H9 (cell line): Measurements from ENCODE around the gene ACOX1. TPM values are rescaled to one million over a fixed set of nuclear protein-coding genes. Genes with fewer than 3 reads are reported as not detected.

ENCODE experiments used
- DNase-seq: peaks from one replicate; pipeline ENCODE4 v3.0.0-alpha.2; 2017
- H2AFZ ChIP-seq: one replicate; pipeline ENCODE4 v1.6.1; 2013; ENCODE audit warnings: mild to moderate bottlenecking, low read length, control low read depth, moderate library complexity
- H2AK5ac ChIP-seq: 2 replicates; pipeline ENCODE4 v1.6.1; 2013; ENCODE audit warnings: low read length, control low read depth, mixed read lengths; ENCODE audit not compliant: insufficient read length
- H2BK120ac ChIP-seq: one replicate; pipeline ENCODE4 v1.6.1; 2013; ENCODE audit warnings: low read depth, mild to moderate bottlenecking, low read length, control low read depth, inconsistent platforms; ENCODE audit not compliant: poor library complexity, severe bottlenecking
- H2BK12ac ChIP-seq: 2 replicates; pipeline ENCODE4 v1.6.1; 2013; ENCODE audit warnings: low read length, control low read depth, mixed read lengths, low read depth; ENCODE audit not compliant: insufficient read length
- H2BK15ac ChIP-seq: 2 replicates; pipeline ENCODE4 v1.6.1; 2013; ENCODE audit warnings: low read depth, low read length, control low read depth
- H2BK20ac ChIP-seq: one replicate; pipeline ENCODE4 v1.6.1; 2013; ENCODE audit warnings: low read depth, mild to moderate bottlenecking, low read length, control low read depth, inconsistent platforms; ENCODE audit not compliant: poor library complexity, severe bottlenecking
- H2BK5ac ChIP-seq: 2 replicates; pipeline ENCODE4 v1.6.1; 2013; ENCODE audit warnings: low read length, control low read depth, mixed read lengths; ENCODE audit not compliant: insufficient read length
- H3K14ac ChIP-seq: 2 replicates; pipeline ENCODE4 v1.6.1; 2013; ENCODE audit warnings: low read length, control low read depth; ENCODE audit not compliant: insufficient read depth
- H3K18ac ChIP-seq: 2 replicates; pipeline ENCODE4 v1.6.1; 2013; ENCODE audit warnings: low read depth, mild to moderate bottlenecking, mixed read lengths, low read length, control low read depth; ENCODE audit not compliant: insufficient read length
- H3K23ac ChIP-seq: 2 replicates; pipeline ENCODE4 v1.6.1; 2013; ENCODE audit warnings: low read length, control low read depth, mixed read lengths, low read depth; ENCODE audit not compliant: insufficient read length
- H3K23me2 ChIP-seq: 2 replicates; pipeline ENCODE4 v1.6.1; 2013; ENCODE audit warnings: low read depth, mild to moderate bottlenecking, mixed read lengths, low read length, control low read depth; ENCODE audit not compliant: insufficient read length, poor library complexity, severe bottlenecking
- H3K27ac ChIP-seq: 2 replicates; pipeline ENCODE4 v1.5.1; 2013; ENCODE audit warnings: low read length, control low read depth, mixed read lengths, low read depth; ENCODE audit not compliant: insufficient read length
- H3K27me3 ChIP-seq: 2 replicates; pipeline ENCODE4 v1.6.1; 2013; ENCODE audit warnings: low read length, control low read depth, inconsistent platforms; ENCODE audit not compliant: insufficient read depth
- H3K4ac ChIP-seq: 2 replicates; pipeline ENCODE4 v1.6.1; 2013; ENCODE audit warnings: low read depth, mild to moderate bottlenecking, control low read depth, inconsistent platforms, low read length, moderate library complexity
- H3K4me1 ChIP-seq: 2 replicates; pipeline ENCODE4 v1.6.1; 2013; ENCODE audit warnings: low read length, control low read depth, inconsistent platforms; ENCODE audit not compliant: insufficient read depth
- H3K4me2 ChIP-seq: 2 replicates; pipeline ENCODE4 v1.6.1; 2013; ENCODE audit warnings: low read length, control low read depth, mixed read lengths; ENCODE audit not compliant: insufficient read length, insufficient read depth
- H3K56ac ChIP-seq: 2 replicates; pipeline ENCODE4 v1.6.1; 2013; ENCODE audit warnings: low read depth, mild to moderate bottlenecking, mixed read lengths, low read length, control low read depth; ENCODE audit not compliant: insufficient read length
- H3K79me1 ChIP-seq: 2 replicates; pipeline ENCODE4 v1.6.1; 2013; ENCODE audit warnings: low read depth, mild to moderate bottlenecking, moderate library complexity, low read length, control low read depth, inconsistent platforms; ENCODE audit not compliant: insufficient read depth, poor library complexity, severe bottlenecking
- H3K79me2 ChIP-seq: 2 replicates; pipeline ENCODE4 v1.6.1; 2013; ENCODE audit warnings: low read length, control low read depth, inconsistent platforms; ENCODE audit not compliant: insufficient read depth
- H3K9ac ChIP-seq: 2 replicates; pipeline ENCODE4 v1.6.1; 2013; ENCODE audit warnings: low read length, control low read depth, mixed read lengths; ENCODE audit not compliant: insufficient read length; ENCODE audit errors: extremely low read depth
- H3K9me3 ChIP-seq: one replicate; pipeline ENCODE4 v1.6.1; 2013; ENCODE audit warnings: low read depth, low read length, inconsistent platforms; ENCODE audit not compliant: control insufficient read depth
- H3T11ph ChIP-seq: one replicate; pipeline ENCODE4 v1.6.1; 2013; ENCODE audit warnings: mild to moderate bottlenecking, low read length, control low read depth, inconsistent platforms
- H4K20me1 ChIP-seq: one replicate; pipeline ENCODE4 v1.6.1; 2013; ENCODE audit not compliant: control insufficient read depth, insufficient read length, insufficient read depth
- H4K5ac ChIP-seq: 2 replicates; pipeline ENCODE4 v1.6.1; 2013; ENCODE audit warnings: low read depth, mild to moderate bottlenecking, mixed read lengths, low read length, control low read depth; ENCODE audit not compliant: insufficient read length
- H4K8ac ChIP-seq: replicated peaks from 2 replicates; pipeline ENCODE4 v1.6.1; 2013; ENCODE audit warnings: low read length, control low read depth, mixed read lengths, low read depth; ENCODE audit not compliant: insufficient read length
- H4K91ac ChIP-seq: 2 replicates; pipeline ENCODE4 v1.6.1; 2013; ENCODE audit warnings: low read depth, mild to moderate bottlenecking, moderate library complexity, mixed read lengths, low read length, control low read depth; ENCODE audit not compliant: insufficient read length
- H3K27ac Mint-ChIP-seq, 3 experiments: 2 replicates in 2 of 3; 3 replicates in 1 of 3; pipeline ENCODE4 v1.8.0; 2020 to 2021; ENCODE audit warnings: mixed read lengths in 3 of 3, mild to moderate bottlenecking in 1 of 3, moderate library complexity in 1 of 3
- H3K27me3 Mint-ChIP-seq: 2 replicates; pipeline ENCODE4 v1.8.0; 2021; ENCODE audit warnings: low read depth, mild to moderate bottlenecking, moderate library complexity, mixed read lengths
- H3K36me3 Mint-ChIP-seq, 3 experiments: 2 replicates in 2 of 3; 3 replicates in 1 of 3; pipeline ENCODE4 v1.8.0; 2020 to 2021; ENCODE audit warnings: low read depth in 3 of 3, mixed read lengths in 3 of 3; ENCODE audit not compliant: insufficient read depth in 1 of 3
- H3K4me1 Mint-ChIP-seq, 2 experiments: 2 replicates each; pipeline ENCODE4 v1.8.0; 2020; ENCODE audit warnings: mixed read lengths in 2 of 2
- H3K4me3 Mint-ChIP-seq, 2 experiments: 2 replicates in 1 of 2; 3 replicates in 1 of 2; pipeline ENCODE4 v1.8.0; 2020 to 2021; ENCODE audit warnings: mild to moderate bottlenecking in 2 of 2, mixed read lengths in 2 of 2, moderate library complexity in 1 of 2
- H3K9me3 Mint-ChIP-seq, 2 experiments: 2 replicates in 1 of 2; 3 replicates in 1 of 2; pipeline ENCODE4 v1.8.0; 2020; ENCODE audit warnings: mild to moderate bottlenecking in 2 of 2, mixed read lengths in 2 of 2, moderate library complexity in 1 of 2
- WGBS: extraction: QIAGEN DNeasy Blood & Tissue Kit; methylation state at CpG from one replicate; pipeline ENCODE4 v1.1.7; 2013; ENCODE audit warnings: missing lambda C conversion rate, low lambda C conversion rate, mixed read lengths; ENCODE audit not compliant: insufficient read length; ENCODE audit errors: extremely low coverage; 5-methylcytosine and 5-hydroxymethylcytosine counted together
- total RNA-seq: library from RNA; stranded (reverse); gene quantifications from 2 replicates; pipeline ENCODE4 v1.2.1, GENCODE V29; 2021
- TF ChIP-seq, protein P1 (sequence below): fragments of 200-600 bp; sonication (generic); conservative IDR thresholded peaks from 3 replicates; pipeline ENCODE4 v1.8.0; 2021; ENCODE audit warnings: antibody characterized with exemption, mild to moderate bottlenecking

ACOX1 gene
- total RNA-seq, 1 experiment from 2014 or later, result 27.4 TPM

DNA sequence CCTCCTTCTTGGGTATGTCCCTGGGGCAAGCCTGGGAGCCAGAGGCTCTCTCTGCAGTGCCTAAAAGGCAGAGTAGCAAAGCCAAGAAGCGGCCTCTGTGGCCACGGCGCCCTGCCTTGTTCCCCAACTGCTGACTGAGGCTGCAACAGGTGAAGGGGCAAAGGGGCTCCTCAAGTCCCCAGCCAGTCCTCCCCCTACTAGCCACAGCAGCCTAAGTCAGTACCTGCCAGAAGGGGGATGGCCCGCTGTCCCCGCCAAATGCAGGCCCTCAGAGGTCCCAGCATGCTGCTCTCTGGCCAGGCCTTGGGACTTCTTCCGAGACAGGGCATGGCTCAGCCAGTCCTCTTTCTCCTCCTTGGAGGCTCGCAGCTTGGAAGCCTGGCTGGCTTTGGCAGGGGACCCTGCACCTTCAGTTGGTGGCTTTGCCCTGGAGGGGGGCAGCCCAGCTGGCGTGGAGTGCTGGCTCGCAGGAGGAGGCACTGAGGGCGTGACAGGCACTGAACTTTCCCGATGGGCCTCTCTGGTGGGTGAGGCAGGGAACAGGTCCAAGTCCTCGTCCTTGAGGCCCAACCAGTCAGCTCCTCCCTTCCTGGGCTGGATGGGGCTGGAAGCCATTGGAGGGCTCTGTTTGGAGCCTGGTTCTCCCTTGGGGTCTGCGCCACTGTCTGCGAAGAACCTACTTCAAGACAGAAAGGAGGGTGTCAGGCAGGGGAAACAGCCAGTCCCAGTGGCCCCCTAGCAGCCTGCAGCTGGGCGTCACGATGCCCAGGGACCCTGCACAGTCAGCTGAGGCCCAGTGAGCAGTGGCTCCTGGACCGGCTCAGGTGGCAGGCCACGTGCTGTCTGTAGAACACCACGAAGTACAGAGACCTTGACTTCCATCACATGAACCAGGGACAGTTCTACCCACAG, 55.7 kb downstream of the ACOX1 start:
- Histone ChIP-seq H3K27ac (no peak overlapping the region), H4K5ac (no peak overlapping the region), H3K79me2 (no peaks in the 10 kb centered on the region), H3K9me3 (no peaks in the 10 kb centered on the region), H4K8ac (no peak overlapping the region), H3K9ac (no peak overlapping the region), H2BK120ac (no peak overlapping the region), H2BK5ac (no peak overlapping the region), H3K4me2 (no peak overlapping the region), H3T11ph (no peak overlapping the region), H2BK20ac (no peak overlapping the region), H2AFZ (no peak overlapping the region), H3K23ac (no peak overlapping the region), H2AK5ac (no peak overlapping the region), H3K56ac (no peak overlapping the region), H3K23me2 (no peaks in the 10 kb centered on the region), H3K27me3 (no peaks in the 10 kb centered on the region), H4K20me1 (no peaks in the 10 kb centered on the region), H3K14ac (no peak overlapping the region), H2BK12ac (no peak overlapping the region), H4K91ac (no peak overlapping the region), H2BK15ac (no peak overlapping the region), H3K79me1 (no peaks in the 10 kb centered on the region), H3K4ac (no peak overlapping the region), H3K4me1 (no peaks in the 10 kb centered on the region), H3K18ac (no peak overlapping the region)
- TF ChIP-seq, protein P1, sequence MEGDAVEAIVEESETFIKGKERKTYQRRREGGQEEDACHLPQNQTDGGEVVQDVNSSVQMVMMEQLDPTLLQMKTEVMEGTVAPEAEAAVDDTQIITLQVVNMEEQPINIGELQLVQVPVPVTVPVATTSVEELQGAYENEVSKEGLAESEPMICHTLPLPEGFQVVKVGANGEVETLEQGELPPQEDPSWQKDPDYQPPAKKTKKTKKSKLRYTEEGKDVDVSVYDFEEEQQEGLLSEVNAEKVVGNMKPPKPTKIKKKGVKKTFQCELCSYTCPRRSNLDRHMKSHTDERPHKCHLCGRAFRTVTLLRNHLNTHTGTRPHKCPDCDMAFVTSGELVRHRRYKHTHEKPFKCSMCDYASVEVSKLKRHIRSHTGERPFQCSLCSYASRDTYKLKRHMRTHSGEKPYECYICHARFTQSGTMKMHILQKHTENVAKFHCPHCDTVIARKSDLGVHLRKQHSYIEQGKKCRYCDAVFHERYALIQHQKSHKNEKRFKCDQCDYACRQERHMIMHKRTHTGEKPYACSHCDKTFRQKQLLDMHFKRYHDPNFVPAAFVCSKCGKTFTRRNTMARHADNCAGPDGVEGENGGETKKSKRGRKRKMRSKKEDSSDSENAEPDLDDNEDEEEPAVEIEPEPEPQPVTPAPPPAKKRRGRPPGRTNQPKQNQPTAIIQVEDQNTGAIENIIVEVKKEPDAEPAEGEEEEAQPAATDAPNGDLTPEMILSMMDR, result no peak
- H3K9me3 Mint-ChIP-seq, result no peaks in the 10 kb centered on the region
- no peaks in the 10 kb centered on the region for H3K27me3 Mint-ChIP-seq
- WGBS, result no CpG with 5 or more reads among the region's 19 CpGs
- no peak for DNase-seq
- no peaks in the 10 kb centered on the region for H3K4me1 Mint-ChIP-seq
- H3K36me3 Mint-ChIP-seq, result peaks cover 2 to 29% (median 11%) of the 10 kb centered on the region in 3 experiments; a peak in 5 of 7 replicates
- no peak overlapping the region for H3K4me3 Mint-ChIP-seq
- H3K27ac Mint-ChIP-seq, result no peak overlapping the region
